ENCODE results near the gene CHPT1.

DNA sequence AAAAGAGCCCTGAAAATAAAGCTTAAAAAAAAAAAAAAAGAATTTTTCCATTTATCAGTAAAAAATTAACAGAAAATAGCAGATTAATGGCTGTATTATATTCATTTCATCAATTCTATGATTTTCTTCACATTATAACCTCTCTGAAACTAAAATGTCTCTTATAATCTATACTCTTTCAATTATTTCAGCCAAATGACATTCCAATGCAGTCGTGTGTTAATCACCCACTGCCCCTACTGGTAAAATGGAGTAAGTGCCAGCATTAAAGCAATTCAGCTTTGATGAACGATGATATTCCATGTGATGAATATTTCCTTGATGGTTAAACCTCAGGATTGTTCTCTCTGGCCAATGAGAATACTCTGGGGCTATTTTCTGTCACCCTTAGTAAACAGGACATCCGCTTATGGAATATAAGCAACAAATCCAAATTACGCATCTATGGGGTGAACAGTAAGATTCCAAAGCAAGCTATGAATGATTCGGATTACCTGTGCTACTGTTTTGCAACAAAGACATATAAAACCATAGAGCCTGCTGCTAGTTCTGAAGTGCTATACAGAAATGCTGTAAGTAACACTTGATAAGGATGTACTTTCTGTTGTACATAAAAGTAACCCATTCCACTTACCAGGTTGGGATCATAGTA, 62.1 kb downstream of the CHPT1 start:
- TF ChIP-seq, protein P1, sequence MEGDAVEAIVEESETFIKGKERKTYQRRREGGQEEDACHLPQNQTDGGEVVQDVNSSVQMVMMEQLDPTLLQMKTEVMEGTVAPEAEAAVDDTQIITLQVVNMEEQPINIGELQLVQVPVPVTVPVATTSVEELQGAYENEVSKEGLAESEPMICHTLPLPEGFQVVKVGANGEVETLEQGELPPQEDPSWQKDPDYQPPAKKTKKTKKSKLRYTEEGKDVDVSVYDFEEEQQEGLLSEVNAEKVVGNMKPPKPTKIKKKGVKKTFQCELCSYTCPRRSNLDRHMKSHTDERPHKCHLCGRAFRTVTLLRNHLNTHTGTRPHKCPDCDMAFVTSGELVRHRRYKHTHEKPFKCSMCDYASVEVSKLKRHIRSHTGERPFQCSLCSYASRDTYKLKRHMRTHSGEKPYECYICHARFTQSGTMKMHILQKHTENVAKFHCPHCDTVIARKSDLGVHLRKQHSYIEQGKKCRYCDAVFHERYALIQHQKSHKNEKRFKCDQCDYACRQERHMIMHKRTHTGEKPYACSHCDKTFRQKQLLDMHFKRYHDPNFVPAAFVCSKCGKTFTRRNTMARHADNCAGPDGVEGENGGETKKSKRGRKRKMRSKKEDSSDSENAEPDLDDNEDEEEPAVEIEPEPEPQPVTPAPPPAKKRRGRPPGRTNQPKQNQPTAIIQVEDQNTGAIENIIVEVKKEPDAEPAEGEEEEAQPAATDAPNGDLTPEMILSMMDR (conservative IDR thresholded peaks at IDR 0.05 in 1 of 2, IDR thresholded peaks at IDR 0.05 in 1 of 2; ENCODE audit: low read depth in 1 of 2, low read length in 2 of 2), result peak; percentile 75 to 94
- no peak for TF ChIP-seq EZH2 (IDR thresholded peaks at IDR 0.05; ENCODE audit: low read length, missing control alignments)
